Gastroesophageal sphincter (tissue), 4 donors: ENCODE measurements around the gene HUNK. TPM values are rescaled to one million over a fixed set of nuclear protein-coding genes. Genes with fewer than 3 reads are reported as not detected.
A peak's percentile ranks its signal among the peaks of the same experiment; 100 is the strongest.
"Not testable (repeated sequence)": the region's sequence is repeated elsewhere in the genome, so short reads cannot be mapped to it uniquely, and the experiment has no call there.

Source experiments
- ATAC-seq: fragments of 150-250 bp; one replicate; pipeline ENCODE4 v1.9.1; 2016; ENCODE audit warnings: mild to moderate bottlenecking, moderate library complexity
- H3K27ac ChIP-seq, 4 donors: fragments of 200-600 bp; sonication (generic) in 3 of 4; 1 replicate in 3 of 4; 2 replicates in 1 of 4; pipeline ENCODE4 v1.5.1; 2016 to 2019
- H3K27me3 ChIP-seq: fragments of 200-600 bp; sonication (generic); one replicate; pipeline ENCODE4 v1.5.1; 2019
- H3K36me3 ChIP-seq, 2 donors: fragments of 200-600 bp; sonication (generic); one replicate each; pipeline ENCODE4 v1.5.1; 2019; ENCODE audit warnings: control low read depth in 1 of 2
- H3K4me1 ChIP-seq, 3 donors: fragments of 200-600 bp; sonication (generic); 1 replicate in 2 of 3; 2 replicates in 1 of 3; pipeline ENCODE4 v1.5.1; 2016 to 2019; ENCODE audit warnings: control low read depth in 2 of 3
- H3K4me3 ChIP-seq, 2 donors: fragments of 200-600 bp; sonication (generic); one replicate each; pipeline ENCODE4 v1.5.1; 2019; ENCODE audit warnings: mild to moderate bottlenecking in 1 of 2, moderate library complexity in 1 of 2
- H3K9me3 ChIP-seq, 3 donors: fragments of 200-600 bp; sonication (generic); one replicate each; pipeline ENCODE4 v1.5.1; 2017 to 2019; ENCODE audit warnings: control low read depth in 2 of 3
- CTCF ChIP-seq, 4 experiments: fragments of 200-600 bp in 2 of 4; fragments of 450-650 bp in 2 of 4; sonication (generic) in 1 of 4; IDR thresholded peaks; one replicate each; pipeline ENCODE4 v1.5.1; 2017 to 2019; ENCODE audit warnings: antibody characterized with exemption in 4 of 4, mild to moderate bottlenecking in 2 of 4, moderate library complexity in 2 of 4
- EP300 ChIP-seq: sonication (generic); formaldehyde crosslinking; IDR thresholded peaks from one replicate; pipeline ENCODE4 v1.6.1; 2017; ENCODE audit warnings: antibody characterized with exemption, mild to moderate bottlenecking
- POLR2A ChIP-seq, 2 donors: fragments of 450-650 bp; IDR thresholded peaks; one replicate each; pipeline ENCODE4 v1.6.1; 2017; ENCODE audit warnings: antibody characterized with exemption in 2 of 2, mild to moderate bottlenecking in 2 of 2, moderate library complexity in 1 of 2
- POLR2AphosphoS5 ChIP-seq: sonication (generic); formaldehyde crosslinking; IDR thresholded peaks from one replicate; pipeline ENCODE4 v1.6.1; 2017; ENCODE audit warnings: antibody characterized with exemption
- WGBS, 2 donors: methylation state at CpG; one replicate each; pipeline ENCODE4 v1.1.5; 2018; ENCODE audit warnings: low coverage in 1 of 2; 5-methylcytosine and 5-hydroxymethylcytosine counted together
- total RNA-seq, 4 donors: library from RNA; depleted of rRNA; stranded (reverse); fragments of >200 nt; gene quantifications; one replicate each; pipeline ENCODE4 v1.1.0, GENCODE V29; 2016

HUNK gene
- total RNA-seq, 4 donors from 2014 or later, result 0.47 to 1.7 (median 0.81) TPM

GRCh38 chr21:31862078-31862477 is 10.7 kb upstream of the HUNK start:
- Histone ChIP-seq H3K36me3 (no peaks in the 10 kb centered on the region), H3K9me3 (no peaks in the 10 kb centered on the region), H3K27me3 (peaks cover 6% of the 10 kb centered on the region), H3K4me1 (peaks cover 0 to 9% (median 0%) of the 10 kb centered on the region in 3 donors), H3K4me3 (no peak overlapping the region), H3K27ac (no peak overlapping the region)
- ATAC-seq, result no peak
- TF ChIP-seq CTCF (IDR thresholded peaks at IDR 0.05) (no peak), POLR2A (IDR thresholded peaks at IDR 0.05) (no peak), POLR2AphosphoS5 (no peak), EP300 (no peak)
- 92 to 95% methylated on average over 4 of the region's 7 CpGs for WGBS, 2 donors

GRCh38 chr21:31865429-31865970 is 7.3 kb upstream of the HUNK start:
- no peak for TF ChIP-seq EP300
- no peak for TF ChIP-seq POLR2A (IDR thresholded peaks at IDR 0.05)
- no peak for TF ChIP-seq CTCF (IDR thresholded peaks at IDR 0.05)
- TF ChIP-seq POLR2AphosphoS5, result no peak
- Histone ChIP-seq H3K27ac (no peak overlapping the region), H3K36me3 (no peaks in the 10 kb centered on the region), H3K9me3 (no peaks in the 10 kb centered on the region), H3K27me3 (peaks cover 19% of the 10 kb centered on the region), H3K4me3 (no peak overlapping the region), H3K4me1 (peaks cover 0 to 9% (median 0%) of the 10 kb centered on the region in 3 donors)
- ATAC-seq, result no peak
- WGBS, 2 donors, result 65 to 79% methylated on average over 7 to 9 of the region's 11 CpGs

- Histone ChIP-seq H3K27me3 (peaks cover 23% of the 10 kb centered on the region), H3K4me3 (no peak overlapping the region), H3K27ac (no peak overlapping the region), H3K9me3 (no peaks in the 10 kb centered on the region), H3K36me3 (no peaks in the 10 kb centered on the region), H3K4me1 (peaks cover 0 to 9% (median 0%) of the 10 kb centered on the region in 3 donors)
- TF ChIP-seq POLR2A (IDR thresholded peaks at IDR 0.05) (no peak), POLR2AphosphoS5 (peak; percentile 22), CTCF (IDR thresholded peaks at IDR 0.05) (peak; percentile 81 to 92 (median 86)), EP300 (no peak)
- 21% methylated on average over 9 of the region's 15 CpGs; no CpG with 5 or more reads in 1 of the 2 donors for WGBS, 2 donors
- ATAC-seq, result peak; percentile 87
Observed at GRCh38 chr21:31866077-31866511, 6.7 kb upstream of the HUNK start.

- H3K27me3 ChIP-seq, result peaks cover 51% of the 10 kb centered on the region
- H3K4me3 ChIP-seq, result no peak overlapping the region
- H3K4me1 ChIP-seq, result peaks cover 0 to 39% (median 10%) of the 10 kb centered on the region in 3 donors
- TF ChIP-seq POLR2AphosphoS5 (no peak), POLR2A (IDR thresholded peaks at IDR 0.05) (no peak), CTCF (IDR thresholded peaks at IDR 0.05) (no peak), EP300 (no peak)
- H3K9me3 ChIP-seq, result no peaks in the 10 kb centered on the region
- no peak for ATAC-seq
- H3K36me3 ChIP-seq, result no peaks in the 10 kb centered on the region
- no peak overlapping the region for H3K27ac ChIP-seq
- WGBS, 2 donors, result 64 to 90% methylated on average over 4 of the region's 6 CpGs
Observed at GRCh38 chr21:31869750-31870149, 3.1 kb upstream of the HUNK start.

GRCh38 chr21:31870472-31871193 is 2.2 kb upstream of the HUNK start:
- no peak for ATAC-seq
- Histone ChIP-seq H3K36me3 (no peaks in the 10 kb centered on the region), H3K4me1 (peaks cover 0 to 41% (median 13%) of the 10 kb centered on the region in 3 donors), H3K4me3 (no peak overlapping the region), H3K27ac (no peak overlapping the region), H3K9me3 (no peaks in the 10 kb centered on the region), H3K27me3 (peaks cover 55% of the 10 kb centered on the region)
- WGBS, 2 donors, result 61 to 66% methylated on average over 8 of the region's 8 CpGs
- TF ChIP-seq POLR2A (IDR thresholded peaks at IDR 0.05) (no peak), EP300 (no peak), CTCF (IDR thresholded peaks at IDR 0.05) (no peak), POLR2AphosphoS5 (no peak)

GRCh38 chr21:31871371-31871770 is 1.4 kb upstream of the HUNK start:
- H3K27ac ChIP-seq, H3K4me3 ChIP-seq, H3K9me3 ChIP-seq, ATAC-seq, H3K36me3 ChIP-seq: not testable (repeated sequence)
- Histone ChIP-seq H3K27me3 (peaks cover 55% of the 10 kb centered on the region), H3K4me1 (peaks cover 0 to 34% (median 13%) of the 10 kb centered on the region in 3 donors)
- 84 to 100% methylated on average over 1 to 10 of the region's 14 CpGs for WGBS, 2 donors
